HG03196 (cell line): ENCODE results near the gene KRTAP9-9.
"Not testable (repeated sequence)": the region's sequence is repeated elsewhere in the genome, so short reads cannot be mapped to it uniquely, and the experiment has no call there.

Experiments
- ATAC-seq: cut with Tn5 transposase; IDR thresholded peaks from one replicate; pipeline ENCODE4 v1.9.1; 2021; ENCODE audit not compliant: unreplicated experiment

KRTAP9-9 gene

GRCh38 chr17:41264599-41264998, 9.4 kb downstream of the KRTAP9-9 start:
- ATAC-seq = no peak

- no peak for ATAC-seq
These were observed 9.9 kb downstream of the KRTAP9-9 start, which contains the start of gene KRTAP9-6 for GRCh38 chr17:41265078-41265477. TSS of gene KRTAP9-6 (plus strand) at chr17:41265378. CDS start at chr17:41265378, 0 bp downstream.

- no peak for ATAC-seq
These were observed 12.5 kb downstream of the KRTAP9-9 start for GRCh38 chr17:41267711-41268110.

- not testable (repeated sequence) for ATAC-seq
These were observed 16.1 kb downstream of the KRTAP9-9 start for GRCh38 chr17:41271323-41271722.

- ATAC-seq = no peak
These were observed 16.7 kb downstream of the KRTAP9-9 start for GRCh38 chr17:41271858-41272257.

- not testable (repeated sequence) for ATAC-seq
These were observed 20.5 kb downstream of the KRTAP9-9 start, which contains the start of gene KRTAP9-7 for GRCh38 chr17:41275648-41276190. TSS of gene KRTAP9-7 (plus strand) at chr17:41275698. CDS start at chr17:41275698, 0 bp downstream.

- no peak for ATAC-seq
These were observed 23.2 kb downstream of the KRTAP9-9 start for GRCh38 chr17:41278176-41278955.

GRCh38 chr17:41284043-41284442, 28.9 kb downstream of the KRTAP9-9 start:
- no peak for ATAC-seq

GRCh38 chr17:41284546-41284945, 29.4 kb downstream of the KRTAP9-9 start:
- ATAC-seq = no peak

GRCh38 chr17:41287050-41287449, 31.9 kb downstream of the KRTAP9-9 start:
- no peak for ATAC-seq

- ATAC-seq = no peak
These were observed 38.8 kb downstream of the KRTAP9-9 start for GRCh38 chr17:41294016-41294415.

- ATAC-seq = no peak
These were observed 41.7 kb downstream of the KRTAP9-9 start for GRCh38 chr17:41296846-41297245.

GRCh38 chr17:41298458-41299135, 43.4 kb downstream of the KRTAP9-9 start:
- no peak for ATAC-seq

GRCh38 chr17:41301204-41301790, 46.1 kb downstream of the KRTAP9-9 start:
- ATAC-seq = no peak

- no peak for ATAC-seq
These were observed 47.0 kb downstream of the KRTAP9-9 start, which contains the start of gene KRTAP29-1 for GRCh38 chr17:41301916-41302901. TSS of gene KRTAP29-1 (minus strand) at chr17:41302851. CDS start at chr17:41302851, 0 bp downstream.

- no peak for ATAC-seq
These were observed 47.8 kb downstream of the KRTAP9-9 start for GRCh38 chr17:41302981-41303380.

- ATAC-seq = no peak
These were observed 48.9 kb downstream of the KRTAP9-9 start for GRCh38 chr17:41304091-41304490.
